Measurements from ENCODE around the gene C9orf153. TPM values are rescaled to one million over a fixed set of nuclear protein-coding genes. Genes with fewer than 3 reads are reported as not detected.
"Not testable (repeated sequence)": the region's sequence is repeated elsewhere in the genome, so short reads cannot be mapped to it uniquely, and the experiment has no call there.

C9orf153 gene
- polyA plus RNA-seq, 1 donor from 2014 or later: not detected

- Histone ChIP-seq H3K9me2 (ENCODE audit: insufficient read depth, low read length) (no peaks in the 10 kb centered on the region), H3F3A (ENCODE audit: insufficient read depth, low read length, poor library complexity, severe bottlenecking) (no peaks in the 10 kb centered on the region), H3K4me2 (ENCODE audit: low read length) (no peak overlapping the region), H3K4me3 (ENCODE audit: low read length) (no peak overlapping the region), H3K27me3 (ENCODE audit: insufficient read depth, low read depth, low read length) (no peaks in the 10 kb centered on the region), H3K9ac (ENCODE audit: low read length) (no peak overlapping the region), H3K79me2 (replicated peaks; ENCODE audit: insufficient read depth, low read length) (no peaks in the 10 kb centered on the region), H4K20me1 (ENCODE audit: insufficient read depth) (no peaks in the 10 kb centered on the region), H3K9me3 (ENCODE audit: low read length) (no peaks in the 10 kb centered on the region), H2AFZ (ENCODE audit: low read depth, low read length) (no peak overlapping the region), H3K36me3 (ENCODE audit: insufficient read depth, low read length) (peaks cover 14% of the 10 kb centered on the region), H3K27ac (ENCODE audit: low read length) (no peak overlapping the region)
- TF ChIP-seq TAF1 (IDR thresholded peaks at IDR 0.05; ENCODE audit: low read depth): no peak
- no peak for TF ChIP-seq SMC3 (conservative IDR thresholded peaks at IDR 0.05; ENCODE audit: poor library complexity)
- no peak for TF ChIP-seq EZH2 (IDR thresholded peaks at IDR 0.05; ENCODE audit: borderline replicate concordance, insufficient read depth, low read length, poor library complexity, severe bottlenecking)
- no peak for TF ChIP-seq EP300 (conservative IDR thresholded peaks at IDR 0.05; ENCODE audit: poor library complexity, severe bottlenecking)
- TF ChIP-seq POLR2AphosphoS5 (IDR thresholded peaks at IDR 0.05): no peak
- TF ChIP-seq RAD21 (conservative IDR thresholded peaks at IDR 0.05): no peak
- TF ChIP-seq MXI1 (conservative IDR thresholded peaks at IDR 0.05; ENCODE audit: poor library complexity, severe bottlenecking): no peak
- no peak for TF ChIP-seq REST (IDR thresholded peaks at IDR 0.05; ENCODE audit: borderline replicate concordance)
- no peak for TF ChIP-seq CTCF (IDR thresholded peaks at IDR 0.05; ENCODE audit: poor library complexity, severe bottlenecking)
These were observed 39.4 kb upstream of the C9orf153 start for GRCh38 chr9:86298873-86299272.

- H3K79me2 ChIP-seq (replicated peaks; ENCODE audit: insufficient read depth, low read length); H4K20me1 ChIP-seq (ENCODE audit: insufficient read depth); H3F3A ChIP-seq (ENCODE audit: insufficient read depth, low read length, poor library complexity, severe bottlenecking); H3K9me3 ChIP-seq (ENCODE audit: low read length); H3K36me3 ChIP-seq (ENCODE audit: insufficient read depth, low read length); H3K4me2 ChIP-seq (ENCODE audit: low read length); H3K9ac ChIP-seq (ENCODE audit: low read length); H3K27ac ChIP-seq (ENCODE audit: low read length); H3K27me3 ChIP-seq (ENCODE audit: insufficient read depth, low read depth, low read length); H2AFZ ChIP-seq (ENCODE audit: low read depth, low read length); H3K9me2 ChIP-seq (ENCODE audit: insufficient read depth, low read length); H3K4me3 ChIP-seq (ENCODE audit: low read length): not testable (repeated sequence)
These were observed 30.9 kb upstream of the C9orf153 start for GRCh38 chr9:86290341-86290740.
